Small intestine (tissue), 16 donors: ENCODE measurements around the gene TTC21B. TPM values are rescaled to one million over a fixed set of nuclear protein-coding genes. Genes with fewer than 3 reads are reported as not detected.
A peak's percentile ranks its signal among the peaks of the same experiment; 100 is the strongest.
"Not testable (repeated sequence)": the region's sequence is repeated elsewhere in the genome, so short reads cannot be mapped to it uniquely, and the experiment has no call there.

Source experiments
- DNase-seq, 2 donors: peaks; one replicate each; pipeline versions ENCODE4 v3.0.0 to v3.0.0-alpha.2; 2013
- FAIRE-seq: peaks from 2 replicates; lab custom pipeline; 2012; peaks lifted over from hg19 to GRCh38; lab: Jason Lieb, UNC
- H3K27ac ChIP-seq, 3 donors: one replicate each; pipeline ENCODE4 v1.5.1; 2013; ENCODE audit warnings: low read length in 2 of 3, mild to moderate bottlenecking in 2 of 3, control low read depth in 1 of 3, inconsistent platforms in 1 of 3, low read depth in 1 of 3, moderate library complexity in 1 of 3
- H3K27me3 ChIP-seq, 3 donors: one replicate each; pipeline ENCODE4 v1.6.1; 2013; ENCODE audit warnings: low read length in 3 of 3, inconsistent platforms in 1 of 3; ENCODE audit not compliant: control insufficient read depth in 3 of 3, insufficient read depth in 3 of 3
- H3K36me3 ChIP-seq, 3 donors: one replicate each; pipeline ENCODE4 v1.6.1; 2013; ENCODE audit warnings: low read length in 3 of 3, inconsistent platforms in 1 of 3, low read depth in 1 of 3, mild to moderate bottlenecking in 1 of 3, moderate library complexity in 1 of 3; ENCODE audit not compliant: control insufficient read depth in 3 of 3, insufficient read depth in 2 of 3
- H3K4me1 ChIP-seq, 3 donors: one replicate each; pipeline ENCODE4 v1.6.1; 2013; ENCODE audit warnings: low read length in 2 of 3, inconsistent platforms in 1 of 3, low read depth in 1 of 3, mild to moderate bottlenecking in 1 of 3, moderate library complexity in 1 of 3; ENCODE audit not compliant: control insufficient read depth in 3 of 3, insufficient read depth in 2 of 3
- H3K4me3 ChIP-seq, 3 donors: one replicate each; pipeline ENCODE4 v1.5.1; 2013; ENCODE audit warnings: low read length in 3 of 3, control low read depth in 1 of 3, inconsistent platforms in 1 of 3, low read depth in 1 of 3, mild to moderate bottlenecking in 1 of 3, moderate library complexity in 1 of 3
- H3K9me3 ChIP-seq, 2 donors: one replicate each; pipeline ENCODE4 v1.6.1; 2013; ENCODE audit warnings: low read depth in 1 of 2, low read length in 1 of 2; ENCODE audit not compliant: control insufficient read depth in 2 of 2, insufficient read depth in 1 of 2
- WGBS, 3 donors: extraction: QIAGEN DNeasy Blood & Tissue Kit; methylation state at CpG; one replicate each; pipeline ENCODE4 v1.1.7; 2013; 5-methylcytosine and 5-hydroxymethylcytosine counted together
- long read RNA-seq, 10 donors: transcript quantifications; one replicate each; lab custom pipeline, GENCODE V29; 2026
- polyA plus RNA-seq, 4 donors: library from polyadenylated mRNA; stranded (reverse) in 3 of 4; unstranded in 1 of 4; fragments of 200-250 nt in 3 of 4; fragments of 120-200 nt in 1 of 4; gene quantifications; one replicate each; pipeline versions ENCODE4 v1.2.1 to v1.2.3, GENCODE V29; 2013
- donor health status: healthy with polysubstance abuse.
- donor health status: control.
- donor health status: control.
- donor health status: Bipolar disorder and iron deficiency.
- donor health status: healthy.

The TTC21B gene
- polyA plus RNA-seq: 10 to 100 TPM in 1 of 4 donors, 1 to 10 TPM in 3; 3.2 to 17.7 (median 3.8) TPM
- long read RNA-seq, donor 1: 0 reads
- long read RNA-seq, donor 2: 0 reads
- long read RNA-seq, donor 3, full-length matches to known transcripts: 1 of 1 reads
- long read RNA-seq, donor 3, partial matches to known transcripts: 0 of 1 reads
- long read RNA-seq, donor 3, other reads (novel, unspliced or antisense): 0 of 1 reads
- long read RNA-seq, donor 4: 0 reads
- long read RNA-seq, donor 5: 0 reads
- long read RNA-seq, donor 6, full-length matches to known transcripts: 1 of 1 reads
- long read RNA-seq, donor 6, partial matches to known transcripts: 0 of 1 reads
- long read RNA-seq, donor 6, other reads (novel, unspliced or antisense): 0 of 1 reads
- long read RNA-seq, donor 7: 0 reads
- long read RNA-seq, donor 8: 0 reads
- long read RNA-seq, donor 9: 0 reads
- long read RNA-seq, donor 10, full-length matches to known transcripts: 2 of 17 reads
- long read RNA-seq, donor 10, partial matches to known transcripts: 15 of 17 reads
- long read RNA-seq, donor 10, other reads (novel, unspliced or antisense): 0 of 17 reads

DNA sequence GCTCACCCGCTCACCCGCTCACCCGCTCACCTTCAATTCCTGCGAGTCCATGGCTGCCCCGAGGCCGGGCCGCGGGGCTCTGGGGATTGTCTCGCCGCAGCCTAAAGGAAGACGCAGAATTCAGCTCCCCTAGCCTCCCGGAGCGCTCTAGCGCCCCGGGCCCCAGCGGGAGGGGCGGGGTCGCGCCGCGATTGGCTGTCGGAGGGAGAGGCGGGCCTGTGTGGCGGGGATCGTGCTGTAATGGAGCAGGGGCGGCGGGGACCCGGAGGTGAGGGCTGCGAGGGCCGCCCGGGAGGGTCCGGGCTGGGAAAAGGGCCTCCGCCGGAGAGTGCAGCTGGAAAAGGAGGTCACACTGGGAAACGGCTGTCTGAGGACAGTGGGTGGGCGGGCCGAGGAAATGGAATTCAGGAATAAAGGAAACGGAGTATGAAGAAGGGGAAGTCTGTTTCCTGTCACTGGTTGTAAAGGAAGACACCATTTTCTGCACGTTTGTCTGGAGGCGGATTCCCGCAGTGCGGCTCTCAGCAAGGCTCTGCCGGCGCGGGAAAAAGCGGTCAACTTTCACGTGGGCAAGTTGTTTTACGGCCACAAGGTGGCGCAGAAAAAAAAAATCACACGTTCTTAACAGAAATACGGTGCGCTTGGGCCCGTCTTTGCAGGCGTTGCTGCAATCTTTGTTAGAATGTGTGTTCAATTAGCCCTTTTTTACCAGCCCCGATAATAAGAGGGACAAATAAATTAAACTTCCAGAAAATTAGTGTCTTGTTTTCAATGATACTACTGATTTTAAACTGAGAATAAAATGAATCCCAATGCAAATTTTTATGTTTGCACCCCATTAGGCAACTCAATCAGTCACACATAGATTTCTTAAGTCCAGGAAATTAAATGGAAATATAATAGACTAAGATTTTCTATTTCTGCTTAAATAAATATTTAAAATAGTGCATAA, at the start of gene TTC21B:
TTC21B (minus strand) TSS at position 122 of the 952 bp plus-strand sequence; CDS start at position 51, 71 bp downstream.
- H3K36me3 ChIP-seq: no peaks in the 10 kb centered on the region
- FAIRE-seq (no peak), DNase-seq (peak; percentile 91 to 97)
- peaks cover 0 to 3% (median 2%) of the 10 kb centered on the region in 3 donors for H3K4me1 ChIP-seq
- peak within 1 kb of the TSS; percentile 70 to 90 (median 88) for H3K27ac ChIP-seq
- H3K4me3 ChIP-seq: peak within 1 kb of the TSS; percentile 58 to 84 (median 78)
- no peaks in the 10 kb centered on the region for H3K9me3 ChIP-seq
- H3K27me3 ChIP-seq: no peaks in the 10 kb centered on the region
- 0 to 1% (median 0%) methylated on average over 50 to 55 of the region's 55 CpGs for WGBS, 3 donors

DNA sequence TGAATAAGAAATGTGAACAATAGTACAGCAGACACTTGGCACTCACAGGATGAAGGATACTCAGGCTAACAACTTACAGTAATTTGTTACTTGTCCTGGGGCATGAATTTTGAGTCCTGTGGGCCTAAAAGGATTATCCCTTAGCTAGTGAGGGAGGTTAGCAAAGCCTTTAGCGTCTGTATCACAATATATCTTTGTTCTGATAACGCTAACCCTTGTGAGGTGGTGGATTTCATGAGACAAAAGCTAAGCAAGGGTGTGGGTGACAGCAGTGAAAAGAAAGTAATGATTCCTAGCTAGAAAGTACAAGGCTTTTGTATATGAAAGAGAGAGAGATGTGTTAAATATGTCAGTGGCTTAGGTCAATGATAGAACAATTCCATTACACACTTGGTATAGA, 46.8 kb upstream of the TTC21B start:
- whole genome bisulfite sequencing, 3 donors: 47 to 73% (median 58%) methylated on average over 2 of the region's 2 CpGs
- H3K4me3 ChIP-seq: no peak overlapping the region
- H3K27ac ChIP-seq: no peak overlapping the region
- no peaks in the 10 kb centered on the region for H3K36me3 ChIP-seq
- FAIRE-seq (no peak), DNase-seq (no peak)
- H3K9me3 ChIP-seq: no peaks in the 10 kb centered on the region
- no peaks in the 10 kb centered on the region for H3K4me1 ChIP-seq
- no peaks in the 10 kb centered on the region for H3K27me3 ChIP-seq

DNA sequence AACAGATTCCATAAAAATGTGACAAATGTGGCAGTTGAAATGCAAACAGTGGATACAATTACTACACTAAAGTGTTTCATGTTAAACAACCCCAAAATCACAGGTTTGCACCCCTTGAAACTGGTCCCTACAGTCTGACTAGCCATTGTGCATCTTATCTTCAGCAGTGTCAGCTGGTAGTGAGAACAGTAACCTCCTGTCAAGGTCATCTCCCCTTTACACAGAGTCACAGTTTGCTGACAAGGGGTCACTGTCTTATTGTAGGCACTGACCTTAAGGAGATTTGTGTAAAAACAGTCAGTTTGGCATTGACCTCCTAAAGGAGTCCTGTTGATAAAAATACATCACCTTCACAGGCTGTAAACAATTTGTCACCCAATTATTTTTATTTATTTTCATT, 37.3 kb upstream of the TTC21B start:
- Histone ChIP-seq H3K27ac (no peak overlapping the region), H3K4me3 (no peak overlapping the region), H3K4me1 (no peaks in the 10 kb centered on the region), H3K36me3 (no peaks in the 10 kb centered on the region), H3K27me3 (no peaks in the 10 kb centered on the region), H3K9me3 (no peaks in the 10 kb centered on the region)
- no peak for DNase-seq
- no peak for FAIRE-seq

DNA sequence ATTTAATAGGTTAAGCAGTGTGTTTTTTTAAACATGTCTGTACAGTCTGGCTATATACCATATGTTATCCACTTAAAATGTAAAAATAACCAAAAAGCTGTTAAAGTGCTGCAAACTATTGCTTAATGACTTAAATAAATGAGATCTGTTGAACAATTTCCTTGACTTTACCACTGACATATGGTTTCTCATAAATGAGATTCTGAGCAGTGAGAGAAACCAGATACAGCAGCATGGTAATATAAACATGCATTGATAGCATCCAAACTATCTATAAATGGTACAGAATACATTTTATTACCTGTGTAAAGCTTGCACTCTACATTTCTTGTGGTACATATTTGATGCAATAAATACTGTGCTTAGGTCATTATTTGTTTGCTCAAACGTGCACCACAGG, 36.3 kb upstream of the TTC21B start:
- H3K27me3 ChIP-seq: no peaks in the 10 kb centered on the region
- no peaks in the 10 kb centered on the region for H3K36me3 ChIP-seq
- WGBS, 3 donors: 3 to 22% (median 3%) methylated on average over 1 of the region's 1 CpG
- no peak for DNase-seq
- H3K9me3 ChIP-seq: no peaks in the 10 kb centered on the region
- no peak overlapping the region for H3K27ac ChIP-seq
- H3K4me3 ChIP-seq: no peak overlapping the region
- no peaks in the 10 kb centered on the region for H3K4me1 ChIP-seq
- FAIRE-seq: no peak

DNA sequence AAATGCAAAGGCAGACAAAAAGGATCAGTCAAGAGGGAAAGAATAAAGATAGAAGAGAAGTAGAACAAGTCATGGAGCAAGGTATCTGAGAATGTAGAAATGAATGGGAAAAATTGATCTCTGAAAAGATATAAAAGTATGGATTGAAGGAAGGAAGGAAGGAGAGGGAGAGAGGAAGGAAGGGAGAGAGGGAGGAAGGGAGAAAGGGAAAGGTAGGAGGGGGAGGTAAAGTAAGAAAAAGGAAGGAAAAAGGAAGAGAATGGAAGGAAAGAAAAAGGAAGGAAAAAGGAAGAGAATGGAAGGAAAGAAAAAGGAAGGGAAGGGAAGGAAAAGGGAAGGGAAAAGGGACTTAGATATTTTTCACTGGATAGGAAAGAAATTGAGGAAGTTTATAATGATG, 31.5 kb upstream of the TTC21B start:
- Histone ChIP-seq H3K9me3 (no peaks in the 10 kb centered on the region), H3K4me3 (no peak overlapping the region), H3K4me1 (no peaks in the 10 kb centered on the region), H3K27me3 (no peaks in the 10 kb centered on the region), H3K27ac (no peak overlapping the region), H3K36me3 (no peaks in the 10 kb centered on the region)
- FAIRE-seq (no peak), DNase-seq (no peak)

DNA sequence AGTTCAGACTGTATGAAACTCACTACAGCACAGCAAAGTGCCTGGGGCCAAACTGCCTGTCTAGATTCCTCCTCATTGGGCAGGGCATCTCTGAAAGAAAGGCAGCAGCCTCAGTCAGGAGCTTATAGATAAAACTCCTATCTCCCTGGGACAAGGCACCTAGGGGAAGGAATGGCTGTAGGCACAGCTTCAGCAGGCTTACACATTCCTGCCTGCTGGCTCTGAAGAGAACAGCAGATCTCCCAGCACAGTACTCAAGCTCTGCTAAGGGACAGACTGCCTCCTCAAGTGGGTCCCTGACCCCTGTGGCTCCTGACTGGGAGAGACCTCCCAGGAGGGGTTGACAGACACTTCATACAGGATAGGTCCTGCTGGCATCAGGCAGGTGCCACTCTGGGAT, 18.6 kb upstream of the TTC21B start:
- not testable (repeated sequence) for H3K36me3 ChIP-seq, H3K4me1 ChIP-seq, FAIRE-seq, H3K27me3 ChIP-seq, H3K4me3 ChIP-seq, H3K9me3 ChIP-seq, H3K27ac ChIP-seq, DNase-seq

DNA sequence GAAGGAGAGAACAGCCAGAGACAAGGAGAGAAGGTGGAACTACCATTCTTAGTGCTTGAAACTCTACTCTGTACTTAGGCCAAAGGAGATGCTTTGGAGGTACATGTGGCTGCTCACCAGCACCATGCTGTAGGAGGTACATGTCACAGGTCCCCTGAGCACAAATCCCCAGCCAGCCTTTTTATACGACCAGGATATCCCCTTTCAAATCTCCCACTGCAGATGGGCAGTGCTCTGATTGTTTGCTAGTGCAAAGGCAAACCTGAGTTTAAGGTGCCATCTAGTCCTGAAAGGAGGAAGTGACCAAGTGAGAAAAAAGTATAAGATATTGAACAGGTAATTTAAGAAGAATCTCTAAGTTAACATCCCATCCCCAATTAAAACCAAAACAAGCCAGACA, 17.1 kb upstream of the TTC21B start:
- DNase-seq: peak; percentile 2 to 5
- no peaks in the 10 kb centered on the region for H3K4me1 ChIP-seq
- H3K27me3 ChIP-seq: peaks cover 0 to 3% (median 0%) of the 10 kb centered on the region in 3 donors
- 8 to 26% (median 9%) methylated on average over 1 of the region's 1 CpG for WGBS, 3 donors
- no peak overlapping the region for H3K27ac ChIP-seq
- no peaks in the 10 kb centered on the region for H3K36me3 ChIP-seq
- H3K9me3 ChIP-seq: no peaks in the 10 kb centered on the region
- no peak overlapping the region for H3K4me3 ChIP-seq
- FAIRE-seq: no peak

DNA sequence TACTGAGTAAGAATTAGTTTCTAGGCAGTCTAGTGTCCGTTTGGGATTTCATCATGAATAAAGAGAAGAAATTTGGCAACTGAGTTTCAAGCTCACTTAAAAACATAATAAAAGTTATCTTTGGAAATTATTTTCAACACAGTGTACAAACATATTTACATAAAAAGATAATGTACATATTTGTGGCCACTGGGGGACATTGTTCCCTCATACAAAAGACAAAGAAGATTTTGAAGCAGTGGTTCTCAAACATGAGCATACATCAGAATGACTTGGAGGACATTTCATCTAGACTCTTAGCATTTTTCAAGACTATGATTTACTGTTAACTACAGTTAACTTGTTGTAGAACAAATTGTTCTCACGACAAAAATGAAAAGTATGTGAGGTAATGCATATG, 15.7 kb upstream of the TTC21B start:
- H3K4me3 ChIP-seq: no peak overlapping the region
- no peaks in the 10 kb centered on the region for H3K36me3 ChIP-seq
- H3K27me3 ChIP-seq: peaks cover 0 to 3% (median 0%) of the 10 kb centered on the region in 3 donors
- 53 to 61% (median 56%) methylated on average over 2 of the region's 2 CpGs for WGBS, 3 donors
- H3K4me1 ChIP-seq: no peaks in the 10 kb centered on the region
- no peak for FAIRE-seq
- H3K9me3 ChIP-seq: no peaks in the 10 kb centered on the region
- DNase-seq: no peak
- H3K27ac ChIP-seq: no peak overlapping the region
